ENCODE data around the gene GOLGA8A.

- no peak for TF ChIP-seq CTCF (IDR thresholded peaks at IDR 0.05)
- TF ChIP-seq EP300 (IDR thresholded peaks at IDR 0.05) = no peak
Observed at GRCh38 chr15:34434627-34435305, 2.8 kb downstream of the GOLGA8A start.
